HCT116 (cell line): ENCODE results near the gene FILIP1. TPM values are rescaled to one million over a fixed set of nuclear protein-coding genes. Genes with fewer than 3 reads are reported as not detected.

Experiments used
- ATAC-seq: fragments of 200-7000 bp; cut with Tn5 transposase; 2 replicates; pipeline ENCODE4 v1.9.1; 2020; ENCODE audit warnings: mild to moderate bottlenecking, moderate library complexity
- BruUV-seq: library from RNA; stranded (reverse); fragments of 400-500 nt; replicated peaks from 2 replicates; lab custom pipeline; 2021; lab: Mats Ljungman, UMichigan
- CTCF ChIA-PET: fragments of 300-600 bp; sonication (Branson Sonifier 250); formaldehyde crosslinking; loops from one replicate; lab custom pipeline; 2021; ENCODE audit warnings: antibody characterized with exemption; lab: Charles Lee
- POLR2A ChIA-PET: fragments of 300-600, 350-600 bp; sonication (Branson Sonifier 250); formaldehyde crosslinking; loops from one replicate; lab custom pipeline; 2021; ENCODE audit warnings: antibody characterized with exemption; lab: Charles Lee
- RAD21 ChIA-PET, 2 experiments: fragments of 300-600 bp; sonication (Branson Sonifier 250); formaldehyde crosslinking; loops; one replicate each; lab custom pipeline; 2023; ENCODE audit warnings: low total read pairs in 2 of 2; ENCODE audit not compliant: uncharacterized antibody in 2 of 2, unreplicated experiment in 2 of 2, low non-redundant PET in 1 of 2; lab: Charles Lee
- DNase-seq: peaks from one replicate; pipeline ENCODE4 v3.0.0-alpha.2; 2010; ENCODE audit warnings: low read depth, low spot score
- H2AFZ ChIP-seq: fragments of 200-600 bp; shearing (Covaris generic), sonication (generic); 2 replicates; pipeline ENCODE4 v1.6.1; 2017; ENCODE audit warnings: low read depth, mixed run types, mixed read lengths, antibody characterized with exemption, low read length; ENCODE audit not compliant: poor library complexity, severe bottlenecking
- H3K27ac ChIP-seq: 2 replicates; pipeline ENCODE4 v1.5.1; 2012; ENCODE audit warnings: low read depth, low read length
- H3K27me3 ChIP-seq: fragments of 200-600 bp; sonication (generic); 2 replicates; pipeline ENCODE4 v1.6.1; 2016; ENCODE audit warnings: mixed run types, low read length, mixed read lengths; ENCODE audit not compliant: insufficient read depth
- H3K36me3 ChIP-seq, 2 experiments: fragments of 200-500 bp in 1 of 2; fragments of 200-600 bp in 1 of 2; sonication (Bioruptor generic) in 1 of 2; sonication (generic) in 1 of 2; 2 replicates each; pipeline versions ENCODE4 v1.5.1 to v1.6.1; 2014 to 2016; ENCODE audit warnings: low read length in 2 of 2, inconsistent platforms in 1 of 2, mixed read lengths in 1 of 2, mixed run types in 1 of 2; ENCODE audit not compliant: insufficient read depth in 2 of 2, control insufficient read depth in 1 of 2
- H3K4me1 ChIP-seq, 2 experiments: fragments of 200-600 bp in 1 of 2; sonication (generic) in 1 of 2; 2 replicates each; pipeline versions ENCODE4 v1.5.1 to v1.6.1; 2012 to 2017; ENCODE audit warnings: low read length in 2 of 2, inconsistent platforms in 1 of 2, mild to moderate bottlenecking in 1 of 2, mixed read lengths in 1 of 2, mixed run types in 1 of 2, moderate library complexity in 1 of 2; ENCODE audit not compliant: insufficient read depth in 2 of 2, control insufficient read depth in 1 of 2
- H3K4me2 ChIP-seq: fragments of 200-600 bp; sonication (generic); 2 replicates; pipeline ENCODE4 v1.6.1; 2017; ENCODE audit warnings: mixed run types, low read length, mixed read lengths
- H3K4me3 ChIP-seq, 2 experiments: fragments of 200-600 bp in 1 of 2; sonication (generic) in 1 of 2; replicated peaks in 1 of 2; 2 replicates each; pipeline ENCODE4 v1.5.1; 2011 to 2016; ENCODE audit warnings: low read length in 2 of 2, control low read depth in 1 of 2, low read depth in 1 of 2, mild to moderate bottlenecking in 1 of 2, mixed read lengths in 1 of 2, mixed run types in 1 of 2
- H3K79me2 ChIP-seq: fragments of 200-600 bp; sonication (generic); 2 replicates; pipeline ENCODE4 v1.6.1; 2017; ENCODE audit warnings: mild to moderate bottlenecking, mixed run types, low read length, moderate library complexity, mixed read lengths; ENCODE audit not compliant: insufficient read depth
- H3K9ac ChIP-seq: fragments of 200-600 bp; sonication (generic); 2 replicates; pipeline ENCODE4 v1.6.1; 2016; ENCODE audit warnings: low read length, mixed read lengths
- H3K9me2 ChIP-seq: fragments of 200-600 bp; sonication (generic), shearing (Covaris generic); 2 replicates; pipeline ENCODE4 v1.6.1; 2017; ENCODE audit warnings: mixed run types, mild to moderate bottlenecking, moderate library complexity; ENCODE audit not compliant: insufficient read depth
- H3K9me3 ChIP-seq, 2 experiments: fragments of 200-500 bp in 1 of 2; fragments of 200-600 bp in 1 of 2; sonication (Bioruptor generic) in 1 of 2; sonication (generic) in 1 of 2; 2 replicates each; pipeline ENCODE4 v1.6.1; 2014 to 2017; ENCODE audit warnings: low read length in 2 of 2, mixed read lengths in 2 of 2, inconsistent platforms in 1 of 2, low read depth in 1 of 2, mild to moderate bottlenecking in 1 of 2, mixed run types in 1 of 2, moderate library complexity in 1 of 2; ENCODE audit not compliant: control insufficient read depth in 1 of 2, insufficient read depth in 1 of 2
- H4K20me1 ChIP-seq: fragments of 200-600 bp; sonication (generic), shearing (Covaris generic); 2 replicates; pipeline ENCODE4 v1.6.1; 2017; ENCODE audit warnings: mixed run types, mild to moderate bottlenecking, moderate library complexity; ENCODE audit not compliant: insufficient read depth
- CBX3 ChIP-seq: IDR thresholded peaks from 2 replicates; pipeline ENCODE4 v1.6.1; 2012; ENCODE audit warnings: low read depth
- FOSL1 ChIP-seq: IDR thresholded peaks from 2 replicates; pipeline ENCODE4 v1.6.1; 2012; ENCODE audit warnings: low read depth
- SP1 ChIP-seq: IDR thresholded peaks from 2 replicates; pipeline ENCODE4 v1.6.1; 2012; ENCODE audit warnings: low read depth
- ZBTB33 ChIP-seq: IDR thresholded peaks from 2 replicates; pipeline ENCODE4 v1.6.1; 2011; ENCODE audit warnings: mild to moderate bottlenecking, low read length, moderate library complexity; ENCODE audit not compliant: insufficient replicate concordance; ENCODE audit errors: extremely low read depth
- intact Hi-C: fragments of 100-400 bp; cut with micrococcal nuclease; formaldehyde crosslinking; loops from 2 replicates; pipeline ENCODE4 v1.10.0; 2022
- total RNA-seq: library from RNA; stranded (reverse); gene quantifications from one replicate; pipeline ENCODE4 v1.2.1, GENCODE V29; 2021; ENCODE audit not compliant: unreplicated experiment

The FILIP1 gene
- total RNA-seq, 1 experiment from 2014 or later = 0.05 TPM

- no peak for DNase-seq
- intact Hi-C loops = no loop called here
- RAD21 ChIA-PET = no interaction called here
- Histone ChIP-seq H3K27ac (no peak overlapping the region), H3K4me1 (peaks cover 0 to 3% of the 10 kb centered on the region in 2 experiments; a peak in 1 of 4 replicates), H3K4me3 (no peak overlapping the region), H3K79me2 (no peaks in the 10 kb centered on the region), H3K9me2 (no peaks in the 10 kb centered on the region), H3K36me3 (no peaks in the 10 kb centered on the region), H3K4me2 (no peak overlapping the region), H2AFZ (no peak overlapping the region), H3K9me3 (no peaks in the 10 kb centered on the region), H3K9ac (no peak overlapping the region), H3K27me3 (no peaks in the 10 kb centered on the region), H4K20me1 (no peaks in the 10 kb centered on the region)
- BruUV-seq = no TSS peak
- CTCF ChIA-PET = no interaction called here
- TF ChIP-seq SP1 (no peak), CBX3 (no peak), FOSL1 (no peak)
- ATAC-seq = peak; percentile 46; the same call in 1 of the 2 replicates
- POLR2A ChIA-PET = no interaction called here
These were observed 62.2 kb downstream of the FILIP1 start for GRCh38 chr6:75431379-75431778.

- ChIA-PET POLR2A (no interaction called here), CTCF (no interaction called here), RAD21 (no interaction called here)
- Histone ChIP-seq H3K9me3 (no peaks in the 10 kb centered on the region), H3K27me3 (no peaks in the 10 kb centered on the region), H4K20me1 (no peaks in the 10 kb centered on the region), H3K9me2 (no peaks in the 10 kb centered on the region), H3K36me3 (no peaks in the 10 kb centered on the region), H3K9ac (no peak overlapping the region), H3K4me2 (no peak overlapping the region), H3K4me3 (no peak overlapping the region), H3K4me1 (peaks cover 0 to 4% of the 10 kb centered on the region in 2 experiments; a peak in 1 of 4 replicates), H3K79me2 (no peaks in the 10 kb centered on the region), H2AFZ (no peak overlapping the region), H3K27ac (no peak overlapping the region)
- no peak for ATAC-seq
- no TSS peak for BruUV-seq
- no peak for DNase-seq
- no peak for TF ChIP-seq ZBTB33
- intact Hi-C loops = no loop called here
These were observed 62.8 kb downstream of the FILIP1 start for GRCh38 chr6:75430631-75431325.
